Measurements from ENCODE around the gene MRPL2. TPM values are rescaled to one million over a fixed set of nuclear protein-coding genes. Genes with fewer than 3 reads are reported as not detected.

The MRPL2 gene
- total and polyA plus RNA-seq, 10 donors, result 11.0 to 53.9 (median 38.0) TPM

DNA sequence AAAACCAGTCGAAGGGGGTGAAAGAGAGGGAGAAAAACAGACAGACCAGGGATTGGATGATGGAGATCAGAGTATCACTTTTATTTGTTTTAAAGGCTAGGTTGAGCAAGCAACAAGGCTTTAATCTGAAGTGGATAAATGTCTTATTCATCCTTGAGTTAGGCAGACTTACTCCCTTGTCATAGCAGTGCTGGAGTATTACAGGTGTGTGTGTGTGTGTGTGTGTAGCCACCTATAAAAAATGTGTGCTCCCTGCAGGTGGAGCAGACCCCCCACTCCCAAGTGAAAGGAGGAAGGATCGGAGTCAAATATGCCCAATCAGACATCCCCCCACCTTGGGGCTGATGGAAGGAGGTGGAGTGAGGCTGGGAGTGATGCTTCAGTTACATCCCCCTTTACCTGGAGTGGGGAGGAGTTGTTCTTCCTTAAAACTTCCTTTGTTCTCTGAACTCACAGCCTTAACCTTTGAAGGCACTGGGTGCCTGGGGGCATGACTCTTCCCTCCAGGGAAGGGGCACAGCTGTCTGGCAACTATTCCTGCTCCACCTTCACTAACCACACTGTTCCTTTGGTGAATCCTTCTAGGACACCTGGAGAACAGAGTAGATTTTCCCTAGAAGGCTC lies 44.1 kb upstream of the MRPL2 start:
- Histone ChIP-seq H3K4me3 (no peak overlapping the region), H3K9me3 (no peaks in the 10 kb centered on the region), H3K27me3 (replicated peaks in 1 of 7) (no peaks in the 10 kb centered on the region), H3K4me1 (no peaks in the 10 kb centered on the region), H3K27ac (no peak overlapping the region), H3K36me3 (no peaks in the 10 kb centered on the region)
- DNase-seq, result no peak
- WGBS, 5 donors, result 51 to 91% (median 74%) methylated on average over 2 of the region's 2 CpGs
- intact Hi-C loops (cut with DNase I; ENCODE audit: low total_unique reads), result no loop called here
- TF ChIP-seq POLR2AphosphoS5 (IDR thresholded peaks at IDR 0.05), result no peak
- TF ChIP-seq, protein P1, sequence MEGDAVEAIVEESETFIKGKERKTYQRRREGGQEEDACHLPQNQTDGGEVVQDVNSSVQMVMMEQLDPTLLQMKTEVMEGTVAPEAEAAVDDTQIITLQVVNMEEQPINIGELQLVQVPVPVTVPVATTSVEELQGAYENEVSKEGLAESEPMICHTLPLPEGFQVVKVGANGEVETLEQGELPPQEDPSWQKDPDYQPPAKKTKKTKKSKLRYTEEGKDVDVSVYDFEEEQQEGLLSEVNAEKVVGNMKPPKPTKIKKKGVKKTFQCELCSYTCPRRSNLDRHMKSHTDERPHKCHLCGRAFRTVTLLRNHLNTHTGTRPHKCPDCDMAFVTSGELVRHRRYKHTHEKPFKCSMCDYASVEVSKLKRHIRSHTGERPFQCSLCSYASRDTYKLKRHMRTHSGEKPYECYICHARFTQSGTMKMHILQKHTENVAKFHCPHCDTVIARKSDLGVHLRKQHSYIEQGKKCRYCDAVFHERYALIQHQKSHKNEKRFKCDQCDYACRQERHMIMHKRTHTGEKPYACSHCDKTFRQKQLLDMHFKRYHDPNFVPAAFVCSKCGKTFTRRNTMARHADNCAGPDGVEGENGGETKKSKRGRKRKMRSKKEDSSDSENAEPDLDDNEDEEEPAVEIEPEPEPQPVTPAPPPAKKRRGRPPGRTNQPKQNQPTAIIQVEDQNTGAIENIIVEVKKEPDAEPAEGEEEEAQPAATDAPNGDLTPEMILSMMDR (IDR thresholded peaks at IDR 0.05 in 8 of 11, conservative IDR thresholded peaks at IDR 0.05 in 3 of 11), result no peak
- TF ChIP-seq POLR2A (IDR thresholded peaks at IDR 0.05), result no peak

DNA sequence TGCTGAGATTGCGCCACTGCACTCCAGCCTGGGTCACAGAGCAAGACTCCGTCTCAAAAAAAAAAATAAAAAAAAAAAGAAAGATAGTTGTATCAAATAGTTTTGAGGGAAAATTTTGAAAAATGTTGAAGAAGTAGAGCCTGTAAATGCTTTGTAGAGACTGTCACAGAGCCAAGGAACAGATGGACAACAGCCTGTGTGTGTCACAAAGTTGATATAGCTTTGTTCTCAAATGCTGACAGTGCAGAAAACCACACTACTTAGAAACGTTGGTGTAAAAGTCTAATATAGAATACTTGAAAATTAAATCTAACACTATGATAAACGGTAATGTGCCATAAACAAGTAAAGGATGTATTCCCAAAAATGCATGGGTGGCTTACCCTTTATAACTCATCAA lies 42.3 kb upstream of the MRPL2 start:
- Histone ChIP-seq H3K4me3 (no peak overlapping the region), H3K9me3 (no peaks in the 10 kb centered on the region), H3K4me1 (peaks cover 0 to 10% (median 3%) of the 10 kb centered on the region in 6 donors), H3K27me3 (replicated peaks in 1 of 7) (no peaks in the 10 kb centered on the region), H3K27ac (peak overlapping the region in 1 of 8 donors; percentile 15), H3K36me3 (no peaks in the 10 kb centered on the region)
- TF ChIP-seq, protein P1 (IDR thresholded peaks at IDR 0.05 in 8 of 11, conservative IDR thresholded peaks at IDR 0.05 in 3 of 11), result no peak
- no peak for TF ChIP-seq POLR2A (IDR thresholded peaks at IDR 0.05)
- no peak for TF ChIP-seq POLR2AphosphoS5 (IDR thresholded peaks at IDR 0.05)
- 66 to 87% (median 72%) methylated on average over 4 of the region's 4 CpGs for WGBS, 5 donors
- DNase-seq, result no peak
- intact Hi-C loops (cut with DNase I; ENCODE audit: low total_unique reads), result no loop called here

DNA sequence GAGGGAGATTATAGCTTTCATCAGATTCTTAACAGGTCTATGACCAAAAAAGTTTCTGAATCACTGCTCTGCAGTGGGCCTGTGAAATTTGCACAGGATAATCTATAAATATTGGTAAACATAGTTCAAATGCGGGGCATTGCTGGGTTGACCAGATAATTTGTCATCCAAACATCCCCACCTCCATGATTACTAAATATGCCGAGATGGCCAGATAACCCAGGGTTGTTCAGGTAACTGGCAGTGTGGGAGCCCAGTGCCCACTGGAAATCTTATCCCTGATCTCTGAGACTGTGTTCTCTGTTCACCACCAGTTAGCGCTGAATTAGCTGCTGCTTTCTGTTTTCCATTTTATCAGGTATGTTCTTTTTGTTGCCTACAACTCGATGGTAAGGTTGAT lies 38.3 kb upstream of the MRPL2 start:
- H3K27ac ChIP-seq, result no peak overlapping the region
- TF ChIP-seq, protein P1 (IDR thresholded peaks at IDR 0.05 in 8 of 11, conservative IDR thresholded peaks at IDR 0.05 in 3 of 11), result no peak
- TF ChIP-seq POLR2AphosphoS5 (IDR thresholded peaks at IDR 0.05), result no peak
- no peak for TF ChIP-seq POLR2A (IDR thresholded peaks at IDR 0.05)
- H3K4me1 ChIP-seq, result peaks cover 0 to 46% (median 9%) of the 10 kb centered on the region in 6 donors
- WGBS, 5 donors, result 82 to 96% (median 91%) methylated on average over 4 of the region's 4 CpGs
- no peaks in the 10 kb centered on the region for H3K36me3 ChIP-seq
- H3K9me3 ChIP-seq, result no peaks in the 10 kb centered on the region
- no peak overlapping the region for H3K4me3 ChIP-seq
- DNase-seq, result peak; percentile 10
- intact Hi-C loops (cut with DNase I; ENCODE audit: low total_unique reads), result no loop called here
- H3K27me3 ChIP-seq (replicated peaks in 1 of 7), result no peaks in the 10 kb centered on the region

DNA sequence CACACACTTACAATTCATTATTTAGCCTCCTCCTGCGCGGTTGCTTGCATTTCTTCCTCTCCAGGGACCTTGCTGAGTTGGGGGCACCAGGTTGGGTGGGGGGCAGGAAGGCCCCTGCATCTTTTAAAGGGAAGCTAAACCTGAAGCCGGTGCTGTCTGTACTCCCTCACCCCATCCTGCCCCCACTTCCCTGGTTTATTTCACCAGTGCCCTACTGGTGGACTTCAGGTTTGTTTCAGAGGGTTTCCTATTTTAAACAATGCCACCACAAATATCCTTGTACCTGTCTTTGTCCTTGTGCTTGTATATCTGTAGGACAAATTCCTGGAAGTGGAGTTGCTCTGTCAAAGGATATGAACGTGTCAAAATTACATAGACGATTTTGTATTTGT lies 37.9 kb upstream of the MRPL2 start:
- H3K4me1 ChIP-seq, result peaks cover 0 to 46% (median 9%) of the 10 kb centered on the region in 6 donors
- no peaks in the 10 kb centered on the region for H3K36me3 ChIP-seq
- intact Hi-C loops (cut with DNase I; ENCODE audit: low total_unique reads), result no loop called here
- H3K27me3 ChIP-seq (replicated peaks in 1 of 7), result no peaks in the 10 kb centered on the region
- TF ChIP-seq, protein P1 (IDR thresholded peaks at IDR 0.05 in 8 of 11, conservative IDR thresholded peaks at IDR 0.05 in 3 of 11), result no peak
- TF ChIP-seq POLR2AphosphoS5 (IDR thresholded peaks at IDR 0.05) (no peak), POLR2A (IDR thresholded peaks at IDR 0.05) (no peak)
- H3K9me3 ChIP-seq, result no peaks in the 10 kb centered on the region
- no peak overlapping the region for H3K4me3 ChIP-seq
- WGBS, 5 donors, result 37 to 55% (median 50%) methylated on average over 5 of the region's 5 CpGs
- H3K27ac ChIP-seq, result peak overlapping the region in 5 of 8 donors; percentile 26 to 57 (median 40)
- DNase-seq, result peak; percentile 15
